ENCODE data around the gene ZNF511.

The ZNF511 gene

GRCh38 chr10:133355991-133356390 lies 47.3 kb downstream of the ZNF511 start:
- no peak for DNase-seq

- DNase-seq, result no peak
Observed at GRCh38 chr10:133356549-133357284, 48.0 kb downstream of the ZNF511 start.

DNA sequence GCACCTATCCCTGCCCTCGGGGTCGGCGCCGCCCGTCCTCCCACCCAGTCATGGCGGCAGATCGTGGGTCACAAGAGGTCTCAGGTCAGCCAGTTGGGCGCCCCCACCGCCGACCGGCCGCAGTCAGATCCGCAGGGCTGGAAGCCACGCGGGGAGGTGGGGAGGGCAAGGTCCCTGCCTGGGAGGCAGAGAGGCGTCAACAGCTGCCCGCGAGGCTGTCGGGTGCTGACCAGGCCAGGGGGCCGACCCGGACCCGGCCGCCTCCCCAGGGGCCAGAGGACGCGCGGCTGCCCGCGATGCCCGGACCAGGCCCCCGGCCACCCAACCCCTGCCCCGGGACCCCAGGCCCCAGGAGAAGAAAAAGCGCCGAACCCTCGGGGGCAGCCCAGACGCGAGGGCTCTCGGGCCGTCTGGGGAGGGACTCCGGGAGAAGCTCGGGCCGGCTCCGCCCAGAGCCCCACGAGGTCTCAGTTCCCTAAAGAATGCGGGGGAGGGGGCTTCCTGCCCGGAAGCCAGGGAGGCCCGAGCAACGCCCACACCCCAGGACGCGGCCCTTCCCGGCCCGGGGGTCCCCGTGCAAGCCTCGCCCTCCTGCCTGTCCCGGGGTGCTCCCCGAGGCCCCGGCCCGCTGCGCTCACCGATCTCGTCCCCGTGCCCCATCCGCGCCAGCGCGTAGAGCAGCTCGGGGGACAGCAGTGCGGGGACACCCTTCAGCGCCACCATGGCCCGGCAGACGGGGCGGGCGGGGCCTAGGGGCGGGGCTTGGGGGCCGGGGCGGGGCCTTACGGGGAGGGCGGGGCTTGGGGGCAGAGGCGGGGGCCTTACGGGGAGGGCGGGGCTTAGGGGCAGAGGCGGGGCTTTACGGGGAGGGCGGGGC lies 48.8 kb downstream of the ZNF511 start, which contains the start of gene FUOM:
Gene FUOM (minus strand): TSS at position 735 of the 877 bp plus-strand sequence. CDS start 12 bp downstream, at position 723.
- peak; percentile 64 to 80 for DNase-seq

- DNase-seq, result no peak
Observed at GRCh38 chr10:133358162-133358924, 49.6 kb downstream of the ZNF511 start.

- no peak for DNase-seq
Observed at GRCh38 chr10:133358925-133359310, 50.2 kb downstream of the ZNF511 start.

GRCh38 chr10:133359554-133359971 lies 50.8 kb downstream of the ZNF511 start:
- peak; percentile 33 to 39 for DNase-seq

- DNase-seq, result no peak
Observed at GRCh38 chr10:133359972-133360610, 51.4 kb downstream of the ZNF511 start.

GRCh38 chr10:133361227-133361626 lies 52.5 kb downstream of the ZNF511 start:
- no peak for DNase-seq

- no peak for DNase-seq
Observed at GRCh38 chr10:133361773-133362441, 53.2 kb downstream of the ZNF511 start.
